Stimulated activated CD4-positive, alpha-beta T cell treated with anti-CD3 and anti-CD28 coated beads, Interleukin-2, amount 100 ng/mL, for 24 hours (primary cell): ENCODE results near the gene LRIG1.

ENCODE experiments used
- DNase-seq, 2 donors: peaks; one replicate each; pipeline ENCODE4 v3.0.0-alpha.2; 2020

Gene LRIG1

GRCh38 chr3:66500576-66501482 is at the start of gene LRIG1:
TSS of gene LRIG1 (minus strand) at chr3:66501022. CDS start at chr3:66500407, 615 bp downstream.
- DNase-seq, result peak; percentile 99

GRCh38 chr3:66544619-66545429 is 44.0 kb upstream of the LRIG1 start:
- peak in 1 of 2 donors; percentile 15 for DNase-seq

- DNase-seq, result no peak
Observed at GRCh38 chr3:66542153-66542552, 41.3 kb upstream of the LRIG1 start.

DNA sequence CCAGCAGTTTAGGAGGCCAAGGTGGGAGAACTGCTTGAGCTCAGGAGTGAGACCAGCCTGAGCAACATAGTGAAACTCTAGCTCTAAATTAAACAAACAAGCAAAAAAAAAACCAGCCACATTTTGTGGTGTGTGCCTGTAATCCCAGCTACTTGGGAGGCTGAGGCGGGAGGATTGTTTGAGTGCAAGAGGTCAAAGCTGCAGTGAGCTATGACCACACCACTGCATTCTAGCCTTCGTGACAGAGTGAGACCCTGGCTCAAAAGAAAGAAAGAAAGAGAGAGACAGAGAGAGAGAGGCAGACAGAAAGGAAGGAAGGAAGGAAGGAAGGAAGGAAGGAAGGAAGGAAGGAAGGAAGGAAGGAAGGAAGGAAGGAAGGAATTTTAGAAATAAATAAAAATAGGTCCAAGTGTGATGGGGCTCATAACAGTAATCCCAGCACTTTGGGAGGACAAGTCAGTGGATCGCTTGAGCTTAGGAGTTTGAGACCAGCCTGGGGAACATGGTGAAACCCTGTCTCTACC is 38.7 kb upstream of the LRIG1 start:
- peak in 1 of 2 donors; percentile 4 for DNase-seq

DNA sequence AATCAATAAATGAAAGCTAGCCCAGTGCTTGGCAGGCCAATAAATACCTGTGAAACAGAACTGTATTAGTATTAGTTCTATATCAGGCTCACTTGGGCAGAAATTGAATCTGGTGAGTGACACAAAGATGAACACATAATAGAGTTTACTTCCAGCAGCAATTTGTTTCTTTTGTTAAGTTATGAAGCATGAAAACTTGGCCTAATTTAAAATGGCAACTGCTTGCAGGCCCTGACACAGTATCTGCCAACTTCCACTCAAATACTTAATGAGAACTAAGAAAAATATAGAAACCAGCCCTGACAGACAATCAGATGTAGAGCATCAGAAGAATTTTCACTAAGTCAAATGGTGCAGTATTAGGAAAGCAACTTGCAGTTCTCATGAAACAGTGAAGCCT is 37.6 kb upstream of the LRIG1 start:
- DNase-seq, result no peak

- DNase-seq, result no peak
Observed at GRCh38 chr3:66537735-66538134, 36.9 kb upstream of the LRIG1 start.

- no peak for DNase-seq
Observed at GRCh38 chr3:66536791-66537190, 36.0 kb upstream of the LRIG1 start.

DNA sequence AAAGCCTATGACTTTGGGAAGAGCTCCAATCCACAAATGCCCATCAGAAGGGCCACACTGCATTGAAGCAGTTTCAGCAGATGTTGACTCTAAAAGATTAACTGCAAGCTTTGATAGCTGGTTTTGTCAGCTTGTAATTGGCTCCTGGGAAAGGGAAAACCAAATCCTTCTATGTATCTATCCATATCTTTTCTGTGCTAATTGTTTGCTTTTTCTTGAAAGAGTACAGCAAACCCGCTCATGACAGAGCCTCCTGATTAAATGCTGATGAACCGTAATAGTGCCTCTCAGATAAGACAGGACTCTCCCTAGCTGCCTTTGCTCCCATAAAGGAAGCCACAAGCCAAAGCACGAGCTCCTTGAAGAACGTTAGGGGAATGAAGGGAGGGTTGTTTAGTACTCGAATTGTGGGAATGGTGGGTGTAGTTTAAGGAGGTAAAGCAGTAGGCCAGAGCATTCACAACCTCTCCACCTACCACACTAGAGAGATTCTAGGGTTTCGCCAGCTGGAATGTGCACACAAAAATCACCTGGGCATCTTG is 33.6 kb upstream of the LRIG1 start:
- DNase-seq, result no peak

GRCh38 chr3:66532613-66533012 is 31.8 kb upstream of the LRIG1 start:
- no peak for DNase-seq

DNA sequence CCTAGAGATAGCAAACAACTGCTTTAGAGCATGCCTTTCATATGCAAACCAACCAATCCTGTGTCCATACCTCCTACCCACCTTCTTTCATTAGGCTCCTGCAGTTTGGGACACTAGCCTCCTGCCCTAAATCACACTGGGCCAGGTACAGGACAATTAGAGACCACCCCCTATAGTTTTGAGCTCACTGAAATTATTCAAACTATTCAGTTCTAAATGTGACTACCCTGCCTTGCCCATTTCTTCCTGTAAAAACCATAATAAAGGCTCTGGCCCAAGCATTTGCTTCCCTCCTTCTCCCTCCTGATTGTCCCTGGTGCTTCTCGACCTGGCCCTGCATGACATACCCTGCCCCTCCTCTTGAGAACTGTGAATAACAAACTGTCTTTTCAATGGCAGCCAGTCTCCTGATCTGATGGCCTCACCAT is 31.4 kb upstream of the LRIG1 start:
- peak in 1 of 2 donors; percentile 0 for DNase-seq

GRCh38 chr3:66531256-66531655 is 30.4 kb upstream of the LRIG1 start:
- DNase-seq, result no peak

GRCh38 chr3:66527246-66527645 is 26.4 kb upstream of the LRIG1 start:
- no peak for DNase-seq

- no peak for DNase-seq
Observed at GRCh38 chr3:66525771-66526170, 24.9 kb upstream of the LRIG1 start.

GRCh38 chr3:66520724-66521123 is 19.9 kb upstream of the LRIG1 start:
- no peak for DNase-seq

- no peak for DNase-seq
Observed at GRCh38 chr3:66518644-66519043, 17.8 kb upstream of the LRIG1 start.

- no peak for DNase-seq
Observed at GRCh38 chr3:66518126-66518525, 17.3 kb upstream of the LRIG1 start.

GRCh38 chr3:66517241-66517640 is 16.4 kb upstream of the LRIG1 start:
- no peak for DNase-seq

GRCh38 chr3:66508461-66508860 is 7.6 kb upstream of the LRIG1 start:
- no peak for DNase-seq

- DNase-seq, result no peak
Observed at GRCh38 chr3:66507423-66508260, 6.8 kb upstream of the LRIG1 start.

GRCh38 chr3:66506154-66506553 is 5.3 kb upstream of the LRIG1 start:
- DNase-seq, result no peak

- DNase-seq, result no peak
Observed at GRCh38 chr3:66504850-66505641, 4.2 kb upstream of the LRIG1 start.
